H9 (cell line): ENCODE results near the gene ZSWIM4. TPM values are rescaled to one million over a fixed set of nuclear protein-coding genes. Genes with fewer than 3 reads are reported as not detected.

Source experiments
- DNase-seq: peaks from one replicate; pipeline ENCODE4 v3.0.0-alpha.2; 2017
- H2AFZ ChIP-seq: one replicate; pipeline ENCODE4 v1.6.1; 2013; ENCODE audit warnings: mild to moderate bottlenecking, low read length, control low read depth, moderate library complexity
- H2AK5ac ChIP-seq: 2 replicates; pipeline ENCODE4 v1.6.1; 2013; ENCODE audit warnings: low read length, control low read depth, mixed read lengths; ENCODE audit not compliant: insufficient read length
- H2BK120ac ChIP-seq: one replicate; pipeline ENCODE4 v1.6.1; 2013; ENCODE audit warnings: low read depth, mild to moderate bottlenecking, low read length, control low read depth, inconsistent platforms; ENCODE audit not compliant: poor library complexity, severe bottlenecking
- H2BK12ac ChIP-seq: 2 replicates; pipeline ENCODE4 v1.6.1; 2013; ENCODE audit warnings: low read length, control low read depth, mixed read lengths, low read depth; ENCODE audit not compliant: insufficient read length
- H2BK15ac ChIP-seq: 2 replicates; pipeline ENCODE4 v1.6.1; 2013; ENCODE audit warnings: low read depth, low read length, control low read depth
- H2BK20ac ChIP-seq: one replicate; pipeline ENCODE4 v1.6.1; 2013; ENCODE audit warnings: low read depth, mild to moderate bottlenecking, low read length, control low read depth, inconsistent platforms; ENCODE audit not compliant: poor library complexity, severe bottlenecking
- H2BK5ac ChIP-seq: 2 replicates; pipeline ENCODE4 v1.6.1; 2013; ENCODE audit warnings: low read length, control low read depth, mixed read lengths; ENCODE audit not compliant: insufficient read length
- H3K14ac ChIP-seq: 2 replicates; pipeline ENCODE4 v1.6.1; 2013; ENCODE audit warnings: low read length, control low read depth; ENCODE audit not compliant: insufficient read depth
- H3K18ac ChIP-seq: 2 replicates; pipeline ENCODE4 v1.6.1; 2013; ENCODE audit warnings: low read depth, mild to moderate bottlenecking, mixed read lengths, low read length, control low read depth; ENCODE audit not compliant: insufficient read length
- H3K23ac ChIP-seq: 2 replicates; pipeline ENCODE4 v1.6.1; 2013; ENCODE audit warnings: low read length, control low read depth, mixed read lengths, low read depth; ENCODE audit not compliant: insufficient read length
- H3K23me2 ChIP-seq: 2 replicates; pipeline ENCODE4 v1.6.1; 2013; ENCODE audit warnings: low read depth, mild to moderate bottlenecking, mixed read lengths, low read length, control low read depth; ENCODE audit not compliant: insufficient read length, poor library complexity, severe bottlenecking
- H3K27ac ChIP-seq: 2 replicates; pipeline ENCODE4 v1.5.1; 2013; ENCODE audit warnings: low read length, control low read depth, mixed read lengths, low read depth; ENCODE audit not compliant: insufficient read length
- H3K27me3 ChIP-seq: 2 replicates; pipeline ENCODE4 v1.6.1; 2013; ENCODE audit warnings: low read length, control low read depth, inconsistent platforms; ENCODE audit not compliant: insufficient read depth
- H3K4ac ChIP-seq: 2 replicates; pipeline ENCODE4 v1.6.1; 2013; ENCODE audit warnings: low read depth, mild to moderate bottlenecking, control low read depth, inconsistent platforms, low read length, moderate library complexity
- H3K4me1 ChIP-seq: 2 replicates; pipeline ENCODE4 v1.6.1; 2013; ENCODE audit warnings: low read length, control low read depth, inconsistent platforms; ENCODE audit not compliant: insufficient read depth
- H3K4me2 ChIP-seq: 2 replicates; pipeline ENCODE4 v1.6.1; 2013; ENCODE audit warnings: low read length, control low read depth, mixed read lengths; ENCODE audit not compliant: insufficient read length, insufficient read depth
- H3K56ac ChIP-seq: 2 replicates; pipeline ENCODE4 v1.6.1; 2013; ENCODE audit warnings: low read depth, mild to moderate bottlenecking, mixed read lengths, low read length, control low read depth; ENCODE audit not compliant: insufficient read length
- H3K79me1 ChIP-seq: 2 replicates; pipeline ENCODE4 v1.6.1; 2013; ENCODE audit warnings: low read depth, mild to moderate bottlenecking, moderate library complexity, low read length, control low read depth, inconsistent platforms; ENCODE audit not compliant: insufficient read depth, poor library complexity, severe bottlenecking
- H3K79me2 ChIP-seq: 2 replicates; pipeline ENCODE4 v1.6.1; 2013; ENCODE audit warnings: low read length, control low read depth, inconsistent platforms; ENCODE audit not compliant: insufficient read depth
- H3K9ac ChIP-seq: 2 replicates; pipeline ENCODE4 v1.6.1; 2013; ENCODE audit warnings: low read length, control low read depth, mixed read lengths; ENCODE audit not compliant: insufficient read length; ENCODE audit errors: extremely low read depth
- H3K9me3 ChIP-seq: one replicate; pipeline ENCODE4 v1.6.1; 2013; ENCODE audit warnings: low read depth, low read length, inconsistent platforms; ENCODE audit not compliant: control insufficient read depth
- H3T11ph ChIP-seq: one replicate; pipeline ENCODE4 v1.6.1; 2013; ENCODE audit warnings: mild to moderate bottlenecking, low read length, control low read depth, inconsistent platforms
- H4K20me1 ChIP-seq: one replicate; pipeline ENCODE4 v1.6.1; 2013; ENCODE audit not compliant: control insufficient read depth, insufficient read length, insufficient read depth
- H4K5ac ChIP-seq: 2 replicates; pipeline ENCODE4 v1.6.1; 2013; ENCODE audit warnings: low read depth, mild to moderate bottlenecking, mixed read lengths, low read length, control low read depth; ENCODE audit not compliant: insufficient read length
- H4K8ac ChIP-seq: replicated peaks from 2 replicates; pipeline ENCODE4 v1.6.1; 2013; ENCODE audit warnings: low read length, control low read depth, mixed read lengths, low read depth; ENCODE audit not compliant: insufficient read length
- H4K91ac ChIP-seq: 2 replicates; pipeline ENCODE4 v1.6.1; 2013; ENCODE audit warnings: low read depth, mild to moderate bottlenecking, moderate library complexity, mixed read lengths, low read length, control low read depth; ENCODE audit not compliant: insufficient read length
- H3K27ac Mint-ChIP-seq, 3 experiments: 2 replicates in 2 of 3; 3 replicates in 1 of 3; pipeline ENCODE4 v1.8.0; 2020 to 2021; ENCODE audit warnings: mixed read lengths in 3 of 3, mild to moderate bottlenecking in 1 of 3, moderate library complexity in 1 of 3
- H3K27me3 Mint-ChIP-seq: 2 replicates; pipeline ENCODE4 v1.8.0; 2021; ENCODE audit warnings: low read depth, mild to moderate bottlenecking, moderate library complexity, mixed read lengths
- H3K36me3 Mint-ChIP-seq, 3 experiments: 2 replicates in 2 of 3; 3 replicates in 1 of 3; pipeline ENCODE4 v1.8.0; 2020 to 2021; ENCODE audit warnings: low read depth in 3 of 3, mixed read lengths in 3 of 3; ENCODE audit not compliant: insufficient read depth in 1 of 3
- H3K4me1 Mint-ChIP-seq, 2 experiments: 2 replicates each; pipeline ENCODE4 v1.8.0; 2020; ENCODE audit warnings: mixed read lengths in 2 of 2
- H3K4me3 Mint-ChIP-seq, 2 experiments: 2 replicates in 1 of 2; 3 replicates in 1 of 2; pipeline ENCODE4 v1.8.0; 2020 to 2021; ENCODE audit warnings: mild to moderate bottlenecking in 2 of 2, mixed read lengths in 2 of 2, moderate library complexity in 1 of 2
- H3K9me3 Mint-ChIP-seq, 2 experiments: 2 replicates in 1 of 2; 3 replicates in 1 of 2; pipeline ENCODE4 v1.8.0; 2020; ENCODE audit warnings: mild to moderate bottlenecking in 2 of 2, mixed read lengths in 2 of 2, moderate library complexity in 1 of 2
- CTCF ChIP-seq: fragments of 200-600 bp; sonication (generic); conservative IDR thresholded peaks from 3 replicates; pipeline ENCODE4 v1.8.0; 2021; ENCODE audit warnings: antibody characterized with exemption, mild to moderate bottlenecking
- WGBS: extraction: QIAGEN DNeasy Blood & Tissue Kit; methylation state at CpG from one replicate; pipeline ENCODE4 v1.1.7; 2013; ENCODE audit warnings: missing lambda C conversion rate, low lambda C conversion rate, mixed read lengths; ENCODE audit not compliant: insufficient read length; ENCODE audit errors: extremely low coverage; 5-methylcytosine and 5-hydroxymethylcytosine counted together
- total RNA-seq: library from RNA; stranded (reverse); gene quantifications from 2 replicates; pipeline ENCODE4 v1.2.1, GENCODE V29; 2021

ZSWIM4 gene
- total RNA-seq, 1 experiment from 2014 or later = 50.7 TPM

GRCh38 chr19:13830741-13831536 lies 35.7 kb downstream of the ZSWIM4 start:
- no peak for DNase-seq
- Histone ChIP-seq H3K18ac (no peak overlapping the region), H4K91ac (no peak overlapping the region), H3K4ac (no peak overlapping the region), H3K4me2 (no peak overlapping the region), H3K56ac (no peak overlapping the region), H3K14ac (no peak overlapping the region), H4K8ac (no peak overlapping the region), H3K23ac (no peak overlapping the region), H2BK20ac (no peak overlapping the region), H2AK5ac (no peak overlapping the region), H2BK12ac (no peak overlapping the region), H3K9me3 (no peaks in the 10 kb centered on the region), H3K27me3 (no peaks in the 10 kb centered on the region), H3K27ac (no peak overlapping the region), H3K9ac (no peak overlapping the region), H3K4me1 (no peaks in the 10 kb centered on the region; the same call in 1 of the 2 replicates), H3K79me1 (no peaks in the 10 kb centered on the region), H3T11ph (no peak overlapping the region), H2BK15ac (no peak overlapping the region), H2BK120ac (no peak overlapping the region), H3K79me2 (no peaks in the 10 kb centered on the region), H2AFZ (no peak overlapping the region), H4K5ac (no peak overlapping the region), H2BK5ac (no peak overlapping the region), H4K20me1 (no peaks in the 10 kb centered on the region), H3K23me2 (peaks cover 7% of the 10 kb centered on the region)
- H3K36me3 Mint-ChIP-seq = peaks cover 23 to 50% (median 48%) of the 10 kb centered on the region in 3 experiments
- H3K27ac Mint-ChIP-seq = no peak overlapping the region
- TF ChIP-seq CTCF = no peak
- no peak overlapping the region for H3K4me3 Mint-ChIP-seq
- no peaks in the 10 kb centered on the region; the same call in 1 of the 2 replicates for H3K27me3 Mint-ChIP-seq
- no CpG with 5 or more reads among the region's 32 CpGs for WGBS
- no peaks in the 10 kb centered on the region; a peak in 1 of 5 replicates for H3K9me3 Mint-ChIP-seq
- H3K4me1 Mint-ChIP-seq = peaks cover 17 to 27% of the 10 kb centered on the region in 2 experiments
